ENCODE results near the gene THAP7.

Gene THAP7

GRCh38 chr22:20979243-20979809 is 22.6 kb downstream of the THAP7 start:
- TF ChIP-seq EZH2 (IDR thresholded peaks at IDR 0.05; ENCODE audit: borderline replicate concordance, low read length) (no peak), CTCF (IDR thresholded peaks at IDR 0.05; ENCODE audit: low read length) (no peak)
- Histone ChIP-seq H3K4me3 (ENCODE audit: low read depth, low read length, poor library complexity, severe bottlenecking) (no peak overlapping the region), H3K79me2 (ENCODE audit: insufficient read depth, low read length) (no peaks in the 10 kb centered on the region), H3K27ac (ENCODE audit: low read depth, low read length, poor library complexity, severe bottlenecking) (no peak overlapping the region), H3K9me2 (ENCODE audit: low read depth, low read length) (no peaks in the 10 kb centered on the region), H3K36me3 (ENCODE audit: insufficient read depth, low read length) (no peaks in the 10 kb centered on the region), H2AFZ (ENCODE audit: low read length) (no peak overlapping the region), H3K9ac (ENCODE audit: low read length) (no peak overlapping the region), H3K4me2 (ENCODE audit: low read length) (no peak overlapping the region), H3K4me1 (ENCODE audit: insufficient read depth, low read length, severe bottlenecking) (peaks cover 20% of the 10 kb centered on the region), H3F3A (ENCODE audit: insufficient read depth, low read length) (no peaks in the 10 kb centered on the region), H3K27me3 (ENCODE audit: insufficient read depth, low read length) (no peaks in the 10 kb centered on the region; the same call in 1 of the 2 replicates), H3K9me3 (ENCODE audit: low read length) (peaks cover 9% of the 10 kb centered on the region), H4K20me1 (ENCODE audit: insufficient read depth, low read length) (no peaks in the 10 kb centered on the region)

GRCh38 chr22:20978419-20978818 is 23.5 kb downstream of the THAP7 start:
- no peaks in the 10 kb centered on the region for H3F3A ChIP-seq (ENCODE audit: insufficient read depth, low read length)
- H3K4me3 ChIP-seq (ENCODE audit: low read depth, low read length, poor library complexity, severe bottlenecking): no peak overlapping the region
- no peaks in the 10 kb centered on the region for H3K9me2 ChIP-seq (ENCODE audit: low read depth, low read length)
- H3K79me2 ChIP-seq (ENCODE audit: insufficient read depth, low read length): no peaks in the 10 kb centered on the region
- no peaks in the 10 kb centered on the region for H3K36me3 ChIP-seq (ENCODE audit: insufficient read depth, low read length)
- no peaks in the 10 kb centered on the region; the same call in 1 of the 2 replicates for H3K27me3 ChIP-seq (ENCODE audit: insufficient read depth, low read length)
- H3K4me2 ChIP-seq (ENCODE audit: low read length): no peak overlapping the region
- no peak overlapping the region for H3K9ac ChIP-seq (ENCODE audit: low read length)
- peaks cover 20% of the 10 kb centered on the region for H3K4me1 ChIP-seq (ENCODE audit: insufficient read depth, low read length, severe bottlenecking)
- H3K9me3 ChIP-seq (ENCODE audit: low read length): peaks cover 9% of the 10 kb centered on the region
- H3K27ac ChIP-seq (ENCODE audit: low read depth, low read length, poor library complexity, severe bottlenecking): no peak overlapping the region
- no peak overlapping the region for H2AFZ ChIP-seq (ENCODE audit: low read length)
- no peaks in the 10 kb centered on the region for H4K20me1 ChIP-seq (ENCODE audit: insufficient read depth, low read length)
- TF ChIP-seq CTCF (IDR thresholded peaks at IDR 0.05; ENCODE audit: low read length) (no peak), EZH2 (IDR thresholded peaks at IDR 0.05; ENCODE audit: borderline replicate concordance, low read length) (no peak)

GRCh38 chr22:20977516-20978170 is 24.3 kb downstream of the THAP7 start:
- Histone ChIP-seq H4K20me1 (ENCODE audit: insufficient read depth, low read length) (no peaks in the 10 kb centered on the region), H3K9me2 (ENCODE audit: low read depth, low read length) (no peaks in the 10 kb centered on the region), H3K9ac (ENCODE audit: low read length) (no peak overlapping the region), H3K4me1 (ENCODE audit: insufficient read depth, low read length, severe bottlenecking) (peaks cover 12% of the 10 kb centered on the region), H3K27ac (ENCODE audit: low read depth, low read length, poor library complexity, severe bottlenecking) (no peak overlapping the region), H2AFZ (ENCODE audit: low read length) (no peak overlapping the region), H3K36me3 (ENCODE audit: insufficient read depth, low read length) (no peaks in the 10 kb centered on the region), H3K4me2 (ENCODE audit: low read length) (no peak overlapping the region), H3K4me3 (ENCODE audit: low read depth, low read length, poor library complexity, severe bottlenecking) (no peak overlapping the region), H3F3A (ENCODE audit: insufficient read depth, low read length) (no peaks in the 10 kb centered on the region), H3K27me3 (ENCODE audit: insufficient read depth, low read length) (no peaks in the 10 kb centered on the region; the same call in 1 of the 2 replicates), H3K79me2 (ENCODE audit: insufficient read depth, low read length) (no peaks in the 10 kb centered on the region), H3K9me3 (ENCODE audit: low read length) (peaks cover 9% of the 10 kb centered on the region)
- TF ChIP-seq EZH2 (IDR thresholded peaks at IDR 0.05; ENCODE audit: borderline replicate concordance, low read length): no peak
- no peak for TF ChIP-seq CTCF (IDR thresholded peaks at IDR 0.05; ENCODE audit: low read length)
